ENCODE data around the gene UGT1A6.
A peak's percentile ranks its signal among the peaks of the same experiment; 100 is the strongest.
"Not testable (repeated sequence)": the region's sequence is repeated elsewhere in the genome, so short reads cannot be mapped to it uniquely, and the experiment has no call there.

Gene UGT1A6

DNA sequence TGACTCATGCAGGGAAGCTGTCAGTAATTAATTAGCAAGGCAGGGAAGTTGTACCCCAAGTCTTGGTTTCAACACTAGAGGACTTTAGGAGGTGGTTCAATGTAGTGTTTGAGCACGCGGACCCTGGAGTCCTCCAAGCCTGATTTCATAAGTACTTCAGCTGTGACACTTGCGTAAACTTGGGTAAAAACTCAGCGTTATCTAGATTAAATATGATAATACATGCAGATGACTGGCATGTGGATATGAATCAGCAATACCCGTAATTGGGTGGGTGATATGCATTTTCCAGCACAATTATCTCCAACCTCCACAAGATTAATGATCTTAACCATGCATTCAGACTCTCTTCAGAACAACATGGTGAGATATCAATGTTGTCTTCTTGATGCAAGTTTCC, 5.8 kb upstream of the UGT1A6 start:
- no peak for DNase-seq (ENCODE audit: low read depth)

DNA sequence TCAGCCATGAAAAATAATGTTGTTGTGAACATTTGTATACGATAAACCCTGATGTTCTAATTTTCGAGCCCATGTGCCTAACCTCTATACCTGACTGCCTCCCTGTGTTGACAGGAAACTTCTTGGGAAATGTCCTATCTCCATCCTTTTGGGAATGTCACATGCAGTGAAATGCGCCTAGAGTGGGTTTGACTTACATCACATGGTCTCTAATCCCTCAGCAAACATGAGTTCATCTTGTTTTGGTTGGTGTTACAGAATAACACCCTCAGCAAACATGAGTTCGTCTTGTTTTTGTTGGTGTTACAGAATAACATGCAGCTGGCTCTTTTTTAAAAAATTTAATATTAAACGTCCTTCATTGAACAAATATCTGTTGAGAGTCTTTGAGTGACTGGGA, 4.3 kb upstream of the UGT1A6 start:
- DNase-seq (ENCODE audit: low read depth), result no peak

DNA sequence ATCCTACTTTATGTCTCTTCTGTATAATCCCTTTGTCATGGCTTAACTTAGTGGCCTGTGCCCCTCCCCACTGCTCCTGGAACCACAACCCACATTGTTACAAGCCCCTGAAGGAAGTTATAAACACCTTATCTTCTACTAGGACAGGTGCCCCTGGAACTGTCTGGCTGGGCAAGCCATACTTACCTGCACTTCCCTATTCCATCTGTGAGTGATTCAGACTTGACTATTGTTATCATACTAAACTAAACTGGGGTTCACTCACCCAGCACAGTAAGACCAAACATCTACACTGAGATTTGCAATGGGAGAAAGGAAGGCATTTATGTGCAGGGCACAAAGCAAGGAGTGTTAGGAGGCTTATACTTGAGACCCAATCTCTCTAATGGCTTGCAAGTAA, 3.7 kb upstream of the UGT1A6 start:
- DNase-seq (ENCODE audit: low read depth), result no peak

DNA sequence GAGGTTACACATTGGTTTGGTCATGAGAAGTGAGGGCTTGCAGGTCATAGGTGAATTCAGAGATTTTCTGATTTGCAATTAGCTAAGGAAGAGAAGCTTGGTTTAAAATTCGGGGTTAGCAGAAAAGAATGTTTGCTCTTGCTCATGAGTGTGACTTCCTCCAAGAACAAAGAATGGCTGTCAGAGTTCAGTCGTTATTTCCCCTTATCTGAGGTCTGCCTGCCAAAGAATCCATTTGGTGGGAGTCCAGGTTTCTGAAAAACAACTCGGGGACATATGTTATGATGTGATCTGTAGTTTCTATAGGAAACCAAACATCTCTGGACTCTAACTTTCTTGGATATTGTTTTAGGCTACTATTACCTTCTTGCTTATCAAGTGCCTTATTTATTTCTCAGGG, 3.2 kb upstream of the UGT1A6 start:
- DNase-seq (ENCODE audit: low read depth), result no peak

DNA sequence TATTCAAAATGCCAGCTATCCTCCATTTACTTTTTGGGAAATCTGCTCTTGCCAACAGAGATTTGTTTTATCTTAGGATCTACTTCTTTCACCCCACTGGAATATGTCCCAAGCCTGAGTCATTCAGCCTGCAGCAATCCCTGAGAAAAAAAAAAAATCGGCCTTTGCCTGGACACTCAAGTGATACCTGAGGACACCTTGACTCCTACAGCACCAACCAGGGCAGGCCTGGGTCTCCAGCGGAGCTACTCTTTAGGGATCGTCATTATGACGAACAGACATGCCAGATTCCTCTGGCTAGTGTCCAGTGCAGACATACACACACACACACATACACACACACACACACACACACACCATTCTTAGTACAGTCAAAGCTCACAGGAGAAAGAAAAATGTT, 2.2 kb upstream of the UGT1A6 start:
- no peak for DNase-seq (ENCODE audit: low read depth)

DNA sequence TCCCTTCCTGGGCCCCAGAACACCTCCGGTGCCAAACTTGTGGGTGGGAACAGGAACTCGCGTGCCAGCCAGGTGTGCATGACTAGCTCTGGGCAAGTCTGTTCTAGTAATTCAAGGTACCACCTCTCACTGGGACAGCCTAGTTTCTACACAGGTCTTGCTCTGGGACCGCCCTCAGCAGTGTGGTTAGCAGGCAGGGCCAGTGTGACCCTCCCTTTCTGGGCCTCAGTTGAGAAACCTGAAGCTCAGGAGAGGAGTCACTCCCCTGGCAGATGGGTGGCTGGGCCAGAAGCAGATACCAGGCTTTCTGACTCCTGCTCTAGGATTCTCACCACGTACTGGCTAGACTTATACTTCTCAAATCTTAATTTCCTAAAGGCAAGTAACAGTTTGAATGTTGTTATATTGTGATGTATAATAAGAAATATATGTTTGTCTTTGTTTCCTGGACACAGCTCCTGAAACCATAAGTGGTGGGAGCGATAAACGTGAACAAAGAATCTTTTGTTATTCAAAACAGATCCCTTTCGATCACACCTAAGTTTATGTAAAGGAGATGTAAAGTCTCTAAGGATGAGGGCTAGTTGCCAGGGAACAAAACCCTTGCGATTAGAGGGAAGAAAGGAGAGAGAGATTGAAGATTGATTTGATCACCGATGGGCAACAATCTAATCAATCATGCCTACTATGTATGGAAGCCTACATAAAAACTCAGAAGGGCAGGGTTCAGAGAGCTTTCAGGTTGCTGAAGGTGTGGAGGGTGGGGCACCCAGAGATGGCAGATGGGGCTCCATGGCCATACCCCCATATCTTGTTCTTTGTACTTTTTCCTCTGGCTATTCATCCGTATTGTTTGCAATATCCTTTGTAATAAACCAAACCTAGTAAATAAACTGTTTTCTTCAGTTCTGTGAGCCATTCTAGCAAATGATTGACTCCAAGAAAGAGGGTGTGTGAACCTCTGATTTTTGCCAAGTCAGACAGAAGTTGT, 952 bp upstream of the UGT1A6 start:
- DNase-seq (ENCODE audit: low read depth), result no peak

DNA sequence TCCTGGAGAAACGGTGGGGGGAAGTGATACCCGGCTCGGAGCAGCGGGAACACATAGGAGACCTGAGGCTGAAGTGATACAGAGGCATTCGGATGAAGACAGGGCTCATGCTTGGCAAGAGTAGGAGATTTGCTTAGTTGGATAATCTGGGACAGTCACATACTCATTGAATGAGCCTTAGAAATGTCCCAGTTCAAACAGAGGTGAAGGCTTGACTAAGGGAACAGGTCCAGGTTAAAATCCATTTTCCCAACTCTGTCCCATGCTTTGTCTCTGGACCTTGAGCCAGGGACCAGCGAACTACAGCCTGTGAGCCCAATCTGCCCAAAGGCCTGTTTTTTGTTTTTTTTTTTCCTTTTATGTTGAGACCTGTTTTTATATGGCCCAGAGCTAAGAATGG, 1.3 kb downstream of the UGT1A6 start:
- no peak for DNase-seq (ENCODE audit: low read depth)

DNA sequence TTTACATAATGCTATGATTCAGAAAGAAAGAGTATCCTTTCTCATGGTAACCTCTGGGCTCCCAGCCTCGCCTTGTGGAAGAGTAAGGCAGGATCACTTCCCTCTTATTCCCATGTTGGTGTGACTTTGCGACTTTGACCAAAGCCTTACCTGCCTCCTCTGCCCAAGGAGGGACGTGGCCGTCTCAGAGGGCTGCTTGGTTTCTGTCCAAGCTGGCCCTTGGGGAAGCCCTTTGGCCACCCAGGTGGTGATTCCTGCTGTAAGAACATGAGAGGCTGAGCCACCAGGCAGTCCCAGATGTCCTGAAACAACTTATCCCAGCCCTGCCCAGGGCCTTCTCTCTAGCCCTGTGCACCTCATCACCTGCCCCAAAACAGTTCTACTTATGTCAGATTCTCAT, 6.0 kb downstream of the UGT1A6 start:
- no peak for DNase-seq (ENCODE audit: low read depth)

DNA sequence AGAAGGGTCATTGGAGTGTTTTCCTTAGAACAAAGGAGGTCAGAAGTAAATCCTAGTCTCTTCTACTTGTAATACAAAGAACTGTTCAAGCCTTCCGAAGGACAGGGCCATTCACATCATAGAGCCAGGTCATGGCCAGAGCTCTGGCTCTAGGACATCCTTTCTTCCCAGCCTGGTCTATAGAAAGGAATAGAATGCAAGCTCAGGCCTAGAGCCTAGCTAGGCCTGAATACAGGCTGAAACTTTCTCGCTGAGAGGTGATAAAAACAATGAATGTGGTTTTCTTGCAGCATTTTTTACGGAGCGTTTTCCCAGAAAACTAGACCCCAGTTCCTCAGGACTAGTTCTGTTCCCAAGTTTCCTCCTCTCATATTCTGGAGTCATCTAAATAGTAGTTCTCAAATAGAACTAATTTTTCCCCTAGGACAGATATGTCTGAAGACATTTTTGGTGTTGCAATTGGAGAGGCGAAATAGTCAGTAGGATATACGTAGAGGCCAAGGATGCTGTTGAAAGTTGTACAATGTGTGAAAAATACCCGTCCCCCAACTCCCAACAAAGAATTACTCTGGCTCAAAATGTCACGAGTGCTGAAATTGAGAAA, 6.8 kb downstream of the UGT1A6 start:
- no peak for DNase-seq (ENCODE audit: low read depth)

DNA sequence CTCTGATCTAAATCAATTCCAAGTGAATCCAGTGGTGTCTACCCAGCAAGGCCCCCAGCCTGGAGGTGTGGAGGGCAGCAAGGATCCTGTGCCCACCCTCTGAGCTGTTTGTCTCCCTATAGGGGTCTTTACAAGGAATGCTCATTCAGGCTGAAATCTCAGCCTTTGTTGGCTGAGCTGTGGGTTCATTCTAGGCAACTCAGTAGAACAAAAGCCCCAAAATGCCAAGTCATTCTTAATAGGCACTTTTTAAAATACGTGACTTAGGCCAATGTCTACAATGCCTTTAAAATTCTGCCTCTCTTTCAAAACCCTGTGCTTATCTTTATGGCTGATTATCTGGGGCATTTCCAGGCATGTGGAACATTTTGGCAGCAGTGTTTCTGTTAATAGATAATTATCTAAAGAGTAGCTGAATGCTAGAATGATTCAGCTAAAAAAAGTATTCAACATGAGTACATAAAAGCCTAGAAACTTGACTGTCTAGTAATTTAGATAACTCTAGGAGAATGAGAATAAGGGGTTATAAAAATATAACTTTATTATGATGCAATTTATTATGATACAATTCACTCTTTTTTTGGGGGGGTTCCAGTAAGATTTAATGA, 7.4 kb downstream of the UGT1A6 start:
- DNase-seq (ENCODE audit: low read depth), result no peak

DNA sequence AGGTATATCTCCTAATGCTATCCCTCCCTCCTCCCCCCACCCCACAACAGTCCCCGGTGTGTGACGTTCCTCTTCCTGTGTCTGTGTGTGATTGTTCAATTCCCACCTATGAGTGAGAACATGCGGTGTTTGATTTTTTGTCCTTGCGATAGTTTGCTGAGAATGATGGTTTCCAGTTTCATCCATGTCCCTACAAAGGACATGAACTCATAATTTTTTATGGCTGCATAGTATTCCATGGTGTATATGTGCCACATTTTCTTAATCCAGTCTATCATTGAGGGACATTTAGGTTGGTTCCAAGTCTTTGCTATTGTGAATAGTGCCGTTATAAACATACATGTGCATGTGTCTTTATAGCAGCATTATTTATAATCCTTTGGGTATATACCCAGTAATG, 8.2 kb downstream of the UGT1A6 start:
- not testable (repeated sequence) for DNase-seq (ENCODE audit: low read depth)

DNA sequence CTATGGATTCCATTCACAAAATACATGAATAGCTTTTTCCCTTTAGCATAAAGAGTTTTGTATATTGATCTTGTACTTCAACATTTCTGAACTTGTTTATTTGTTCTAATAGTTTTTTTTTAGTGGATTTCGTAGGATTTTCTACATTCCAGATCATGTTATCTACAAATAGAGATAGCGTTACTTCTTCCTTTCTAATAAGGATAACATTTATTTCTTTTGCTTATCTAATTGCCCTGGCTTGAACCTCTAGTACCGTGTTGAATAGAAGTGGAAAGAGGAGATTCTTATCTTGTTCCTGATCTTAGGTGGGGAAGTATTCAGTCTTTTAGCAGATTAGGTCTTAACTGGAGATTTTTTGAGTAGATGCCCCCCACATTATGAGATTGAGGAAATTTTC, 9.5 kb downstream of the UGT1A6 start:
- no peak for DNase-seq (ENCODE audit: low read depth)

DNA sequence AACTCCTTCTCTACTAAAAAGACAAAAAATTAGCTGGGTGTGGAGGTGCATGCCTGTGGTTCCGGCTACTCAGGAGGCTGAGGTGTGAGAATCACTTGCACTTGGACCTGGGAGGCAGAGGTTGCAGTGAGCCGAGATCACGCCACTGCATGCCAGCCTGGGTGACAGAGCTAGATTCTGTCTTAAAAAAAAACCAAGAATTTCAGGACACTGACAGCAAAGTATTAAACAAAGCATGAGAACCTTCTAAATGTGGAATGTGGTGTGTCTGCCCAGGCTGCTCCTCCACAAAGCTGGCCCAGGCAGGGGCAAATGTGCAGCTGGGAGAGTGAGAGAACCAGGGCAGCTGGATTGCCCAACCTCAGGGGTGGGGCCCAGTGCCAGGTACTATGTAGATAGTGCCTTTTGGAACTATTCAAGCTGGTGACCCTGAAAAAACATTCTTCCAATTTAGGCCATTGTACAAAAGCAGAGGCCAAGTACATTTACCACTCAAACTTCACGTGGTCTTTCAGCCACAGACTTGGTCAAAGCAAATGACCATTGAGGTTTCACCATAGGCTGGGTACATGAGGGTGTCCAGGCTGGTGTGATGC, 13.3 kb downstream of the UGT1A6 start:
- DNase-seq (ENCODE audit: low read depth), result no peak

DNA sequence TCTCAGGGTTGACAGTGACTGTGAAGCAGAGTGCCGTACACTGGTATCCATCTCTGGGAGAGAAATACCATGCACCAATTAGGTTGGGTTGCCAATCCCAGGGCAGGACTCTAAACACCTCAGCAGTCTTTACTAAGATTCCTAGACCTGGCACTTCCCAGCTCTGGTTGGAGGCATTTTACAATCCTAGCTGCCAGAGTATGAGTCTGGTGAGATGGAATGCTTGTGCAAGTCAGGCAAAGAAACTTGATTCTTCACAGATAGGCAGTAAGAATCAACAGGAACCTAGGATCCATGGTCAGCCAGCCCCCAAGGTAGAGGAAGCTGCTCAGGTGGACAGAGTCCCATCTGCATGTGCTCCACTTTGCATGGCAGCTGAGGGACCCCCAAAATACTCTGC, 14.0 kb downstream of the UGT1A6 start:
- no peak for DNase-seq (ENCODE audit: low read depth)

DNA sequence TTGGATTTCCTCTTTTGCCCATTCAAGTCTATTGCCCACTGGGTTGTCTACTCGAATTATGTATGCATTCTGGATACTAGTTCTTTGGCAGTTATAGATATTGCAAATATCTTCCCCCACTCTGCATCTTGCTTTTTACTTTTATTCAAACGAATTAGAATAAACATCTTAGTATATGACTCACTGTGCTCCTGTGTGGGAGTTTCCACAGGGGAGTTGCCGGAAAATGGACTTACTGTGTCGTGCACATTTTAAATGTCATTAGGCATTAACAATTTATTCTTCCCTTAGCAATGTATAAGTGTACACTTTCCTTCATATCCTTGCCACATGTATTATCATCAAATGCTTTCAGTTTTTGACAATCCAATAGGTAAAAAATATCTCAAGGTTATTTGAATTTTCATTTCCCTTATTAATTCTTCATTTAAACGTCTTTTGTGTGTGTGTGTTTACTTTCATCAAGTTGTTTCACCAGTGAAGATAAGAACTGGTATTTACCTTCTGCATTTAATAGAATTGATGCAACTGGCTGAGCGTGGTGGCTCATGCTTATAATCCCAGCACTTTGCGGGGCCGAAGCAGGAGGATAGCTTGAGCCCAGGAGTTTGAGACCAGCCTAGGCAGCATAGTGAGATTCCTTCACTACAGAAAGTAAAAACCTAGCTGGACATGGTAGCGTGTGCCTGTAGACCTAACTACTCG, 15.4 kb downstream of the UGT1A6 start:
- DNase-seq (ENCODE audit: low read depth), result no peak

DNA sequence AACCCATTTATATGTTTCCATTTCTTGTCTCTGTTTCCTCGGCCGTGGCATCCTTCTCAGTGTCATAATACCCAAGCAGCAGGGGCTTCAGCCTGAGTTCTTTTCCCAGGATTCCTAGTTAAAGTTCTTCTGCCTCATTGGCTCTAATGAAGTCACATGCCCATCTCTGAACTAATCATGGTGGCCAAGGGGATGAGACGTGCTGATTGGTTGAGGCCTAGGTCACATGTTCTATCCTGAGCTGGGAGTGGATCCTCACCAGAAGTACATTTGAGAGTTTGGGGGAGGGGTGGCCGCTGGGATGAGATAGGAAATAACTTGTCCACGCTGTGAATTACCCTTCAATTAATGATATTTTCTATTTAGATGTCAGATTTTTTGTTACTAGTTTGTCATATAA, 16.3 kb downstream of the UGT1A6 start:
- DNase-seq (ENCODE audit: low read depth), result no peak

DNA sequence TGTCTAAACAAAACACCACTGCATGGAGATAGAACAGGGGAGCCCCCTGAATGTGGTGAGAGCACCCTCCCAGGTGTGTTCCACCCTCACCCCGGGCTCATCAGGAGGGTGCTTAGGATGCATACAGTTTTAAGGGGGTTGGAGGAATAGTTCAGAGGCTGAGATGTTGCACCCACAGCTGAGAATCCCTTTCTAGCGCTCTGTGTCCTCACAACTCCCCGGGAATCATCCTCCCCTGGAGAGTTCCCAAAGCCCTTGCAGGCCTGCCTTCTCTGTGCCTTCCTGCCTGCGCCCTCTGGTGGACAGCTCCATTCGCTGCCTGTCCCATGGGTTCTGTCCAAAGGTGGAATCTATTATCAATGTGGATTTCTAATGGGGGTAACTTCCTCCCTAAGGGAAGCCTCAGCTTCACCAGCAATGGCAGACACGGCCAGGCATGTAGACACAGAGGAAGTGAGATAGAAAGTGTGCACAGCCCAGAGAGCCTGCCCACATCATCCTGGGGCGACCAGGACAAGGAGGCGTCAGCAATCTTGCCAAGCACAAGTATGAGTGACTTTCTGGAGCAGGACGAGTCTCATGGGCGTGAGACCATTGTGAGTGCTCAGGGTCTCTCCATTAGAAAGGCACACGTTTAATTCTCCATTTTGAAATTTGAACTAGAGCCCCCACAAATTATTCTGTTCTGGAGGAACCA, 18.8 kb downstream of the UGT1A6 start:
- peak; percentile 44 for DNase-seq (ENCODE audit: low read depth)

DNA sequence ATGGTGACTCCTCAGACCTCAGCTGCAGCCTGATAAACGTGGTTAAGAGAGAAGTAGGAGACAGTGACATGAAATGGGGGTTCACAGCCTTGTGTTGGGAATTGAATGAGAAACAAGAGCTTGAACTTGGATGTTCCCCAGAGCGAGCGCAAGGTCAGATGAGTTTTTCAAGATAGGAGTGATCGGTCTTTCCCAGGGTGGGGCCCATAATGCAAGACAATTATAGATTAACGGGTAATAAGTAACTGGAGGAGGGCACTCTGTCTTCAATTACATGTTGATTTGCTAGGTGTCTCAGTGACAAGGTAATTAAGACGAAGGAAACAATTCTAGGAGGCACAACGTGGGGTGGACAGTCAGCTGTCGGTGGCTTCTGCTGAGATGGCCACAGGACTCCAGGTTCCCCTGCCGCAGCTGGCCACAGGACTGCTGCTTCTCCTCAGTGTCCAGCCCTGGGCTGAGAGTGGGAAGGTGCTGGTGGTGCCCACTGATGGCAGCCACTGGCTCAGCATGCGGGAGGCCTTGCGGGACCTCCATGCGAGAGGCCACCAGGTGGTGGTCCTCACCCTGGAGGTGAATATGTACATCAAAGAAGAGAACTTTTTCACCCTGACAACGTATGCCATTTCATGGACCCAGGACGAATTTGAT, 20.0 kb downstream of the UGT1A6 start, which contains the start of gene UGT1A5:
UGT1A5 (plus strand) TSS at position 297 of the 651 bp plus-strand sequence; CDS start at position 382, 85 bp downstream.
- no peak for DNase-seq (ENCODE audit: low read depth)

DNA sequence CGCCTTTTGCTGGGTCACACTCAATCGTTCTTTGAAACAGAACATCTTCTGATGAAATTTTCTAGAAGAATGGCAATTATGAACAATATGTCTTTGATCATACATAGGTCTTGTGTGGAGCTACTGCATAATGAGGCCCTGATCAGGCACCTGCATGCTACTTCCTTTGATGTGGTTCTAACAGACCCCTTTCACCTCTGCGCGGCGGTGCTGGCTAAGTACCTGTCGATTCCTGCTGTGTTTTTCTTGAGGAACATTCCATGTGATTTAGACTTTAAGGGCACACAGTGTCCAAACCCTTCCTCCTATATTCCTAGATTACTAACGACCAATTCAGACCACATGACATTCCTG, 20.5 kb downstream of the UGT1A6 start:
- no peak for DNase-seq (ENCODE audit: low read depth)

DNA sequence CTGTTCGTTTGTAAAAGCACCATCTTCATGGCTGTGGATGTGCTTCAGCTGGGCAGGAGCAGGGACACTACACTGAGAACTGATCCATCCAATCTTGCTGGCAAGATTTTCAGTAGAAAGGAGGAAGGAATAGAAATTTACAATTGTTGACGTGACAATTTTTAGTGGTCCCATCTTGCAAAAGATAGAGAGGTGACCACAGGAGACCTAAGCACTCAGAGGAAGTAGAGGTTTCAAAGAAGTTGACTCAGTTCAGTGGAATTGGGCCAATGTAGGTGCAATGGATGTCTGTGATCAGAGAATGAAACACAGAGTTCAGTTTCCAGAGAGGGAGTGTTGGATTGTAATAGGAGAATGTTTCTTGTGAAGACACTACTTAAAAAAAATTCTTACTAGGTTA, 21.4 kb downstream of the UGT1A6 start:
- no peak for DNase-seq (ENCODE audit: low read depth)

DNA sequence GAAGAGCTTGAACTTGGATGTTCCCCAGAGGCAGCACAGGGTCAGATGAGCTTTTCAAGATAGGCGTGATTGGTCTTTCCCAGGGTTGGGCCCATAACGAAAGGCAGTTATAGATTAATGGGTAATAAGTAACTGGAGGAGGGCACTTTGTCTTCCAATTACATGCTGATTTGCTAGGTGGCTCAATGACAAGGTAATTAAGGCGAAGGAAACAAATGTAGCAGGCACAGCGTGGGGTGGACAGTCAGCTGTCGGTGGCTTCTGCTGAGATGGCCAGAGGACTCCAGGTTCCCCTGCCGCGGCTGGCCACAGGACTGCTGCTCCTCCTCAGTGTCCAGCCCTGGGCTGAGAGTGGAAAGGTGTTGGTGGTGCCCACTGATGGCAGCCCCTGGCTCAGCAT, 25.9 kb downstream of the UGT1A6 start, which contains the start of gene UGT1A4:
UGT1A4 (plus strand) TSS at position 185 of the 400 bp plus-strand sequence; CDS start at position 270, 85 bp downstream.
- DNase-seq (ENCODE audit: low read depth), result no peak

Measured in activated gamma-delta T cell treated with anti-CD3 and anti-CD28 coated beads, Interleukin-2, amount 50 U/mL, for 16 hours (primary cell).